KMS-11 (cell line): ENCODE results near the gene SLC22A7.

Experiments
- H2AFZ ChIP-seq: fragments of 200-600 bp; sonication (generic); 2 replicates; pipeline ENCODE4 v1.6.1; 2016; ENCODE audit warnings: antibody characterized with exemption, mixed run types, low read depth
- H3K27ac ChIP-seq: fragments of 200-600 bp; sonication (generic); 2 replicates; pipeline ENCODE4 v1.6.1; 2016; ENCODE audit warnings: mild to moderate bottlenecking, mixed run types
- H3K27me3 ChIP-seq: fragments of 200-600 bp; sonication (generic); 2 replicates; pipeline ENCODE4 v1.6.1; 2017; ENCODE audit warnings: mild to moderate bottlenecking, low read depth, mixed run types, moderate library complexity; ENCODE audit not compliant: insufficient read depth
- H3K36me3 ChIP-seq: fragments of 200-600 bp; sonication (generic); 2 replicates; pipeline ENCODE4 v1.6.1; 2017; ENCODE audit warnings: mild to moderate bottlenecking, mixed run types; ENCODE audit not compliant: insufficient read depth
- H3K4me1 ChIP-seq: fragments of 200-600 bp; sonication (generic); 2 replicates; pipeline ENCODE4 v1.6.1; 2016; ENCODE audit warnings: mild to moderate bottlenecking, low read depth, mixed run types; ENCODE audit not compliant: poor library complexity, severe bottlenecking
- H3K4me2 ChIP-seq: fragments of 200-600 bp; sonication (generic); 2 replicates; pipeline ENCODE4 v1.7.0; 2016; ENCODE audit warnings: mild to moderate bottlenecking, mixed run types
- H3K4me3 ChIP-seq: fragments of 200-600 bp; sonication (generic); IDR thresholded peaks from 2 replicates; pipeline ENCODE4 v1.6.1; 2017; ENCODE audit warnings: low read depth, low read length, mixed read lengths; ENCODE audit not compliant: insufficient read depth
- H3K79me2 ChIP-seq: fragments of 200-600 bp; sonication (generic); 2 replicates; pipeline ENCODE4 v1.6.1; 2016; ENCODE audit warnings: low read depth, mixed run types; ENCODE audit not compliant: insufficient read depth
- H3K9ac ChIP-seq: fragments of 200-600 bp; sonication (generic); 2 replicates; pipeline ENCODE4 v1.6.1; 2016; ENCODE audit warnings: mild to moderate bottlenecking, mixed run types
- H4K20me1 ChIP-seq: fragments of 200-600 bp; sonication (generic); 2 replicates; pipeline ENCODE4 v1.6.1; 2016; ENCODE audit warnings: mild to moderate bottlenecking, mixed run types; ENCODE audit not compliant: insufficient read depth
- TF ChIP-seq, protein P1 (sequence below): fragments of 200-600 bp; sonication (generic); conservative IDR thresholded peaks from 2 replicates; pipeline ENCODE4 v1.6.1; 2017; ENCODE audit warnings: low read depth, mild to moderate bottlenecking, antibody characterized with exemption, low read length, moderate library complexity, mixed read lengths

SLC22A7 gene

DNA sequence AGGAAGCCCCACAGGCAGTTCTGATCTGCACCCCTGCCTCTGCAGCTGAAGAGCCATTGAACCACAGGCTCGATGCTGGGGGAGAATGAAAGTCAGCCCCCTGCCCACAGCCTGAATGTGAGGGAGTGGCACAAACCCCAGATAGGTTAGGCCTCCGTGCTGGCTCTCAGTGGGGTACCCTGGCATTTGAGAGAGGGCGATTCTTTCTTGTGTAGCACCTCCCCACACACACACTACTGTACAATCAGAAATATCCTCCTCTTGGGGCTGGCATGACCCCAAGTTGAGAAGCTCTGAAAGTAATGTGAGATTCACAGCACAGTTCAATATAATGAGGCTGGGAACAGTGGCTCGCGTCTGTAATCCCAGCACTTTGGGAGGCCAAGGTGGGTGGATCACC lies 36.9 kb upstream of the SLC22A7 start:
- Histone ChIP-seq H3K4me2 (no peak overlapping the region), H2AFZ (no peak overlapping the region), H3K9ac (no peak overlapping the region), H3K36me3 (no peaks in the 10 kb centered on the region), H3K79me2 (no peaks in the 10 kb centered on the region), H3K27ac (no peak overlapping the region), H3K4me3 (no peak overlapping the region), H4K20me1 (no peaks in the 10 kb centered on the region), H3K4me1 (peaks cover 29% of the 10 kb centered on the region), H3K27me3 (no peaks in the 10 kb centered on the region)
- TF ChIP-seq, protein P1, sequence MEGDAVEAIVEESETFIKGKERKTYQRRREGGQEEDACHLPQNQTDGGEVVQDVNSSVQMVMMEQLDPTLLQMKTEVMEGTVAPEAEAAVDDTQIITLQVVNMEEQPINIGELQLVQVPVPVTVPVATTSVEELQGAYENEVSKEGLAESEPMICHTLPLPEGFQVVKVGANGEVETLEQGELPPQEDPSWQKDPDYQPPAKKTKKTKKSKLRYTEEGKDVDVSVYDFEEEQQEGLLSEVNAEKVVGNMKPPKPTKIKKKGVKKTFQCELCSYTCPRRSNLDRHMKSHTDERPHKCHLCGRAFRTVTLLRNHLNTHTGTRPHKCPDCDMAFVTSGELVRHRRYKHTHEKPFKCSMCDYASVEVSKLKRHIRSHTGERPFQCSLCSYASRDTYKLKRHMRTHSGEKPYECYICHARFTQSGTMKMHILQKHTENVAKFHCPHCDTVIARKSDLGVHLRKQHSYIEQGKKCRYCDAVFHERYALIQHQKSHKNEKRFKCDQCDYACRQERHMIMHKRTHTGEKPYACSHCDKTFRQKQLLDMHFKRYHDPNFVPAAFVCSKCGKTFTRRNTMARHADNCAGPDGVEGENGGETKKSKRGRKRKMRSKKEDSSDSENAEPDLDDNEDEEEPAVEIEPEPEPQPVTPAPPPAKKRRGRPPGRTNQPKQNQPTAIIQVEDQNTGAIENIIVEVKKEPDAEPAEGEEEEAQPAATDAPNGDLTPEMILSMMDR = no peak

- Histone ChIP-seq H3K36me3 (no peaks in the 10 kb centered on the region), H3K4me2 (no peak overlapping the region), H4K20me1 (no peaks in the 10 kb centered on the region), H3K4me1 (peaks cover 21% of the 10 kb centered on the region), H3K27ac (no peak overlapping the region), H3K9ac (no peak overlapping the region), H2AFZ (no peak overlapping the region), H3K4me3 (no peak overlapping the region), H3K27me3 (no peaks in the 10 kb centered on the region), H3K79me2 (no peaks in the 10 kb centered on the region)
- TF ChIP-seq, protein P1 = no peak
Observed at GRCh38 chr6:43262000-43262779, 35.9 kb upstream of the SLC22A7 start.

DNA sequence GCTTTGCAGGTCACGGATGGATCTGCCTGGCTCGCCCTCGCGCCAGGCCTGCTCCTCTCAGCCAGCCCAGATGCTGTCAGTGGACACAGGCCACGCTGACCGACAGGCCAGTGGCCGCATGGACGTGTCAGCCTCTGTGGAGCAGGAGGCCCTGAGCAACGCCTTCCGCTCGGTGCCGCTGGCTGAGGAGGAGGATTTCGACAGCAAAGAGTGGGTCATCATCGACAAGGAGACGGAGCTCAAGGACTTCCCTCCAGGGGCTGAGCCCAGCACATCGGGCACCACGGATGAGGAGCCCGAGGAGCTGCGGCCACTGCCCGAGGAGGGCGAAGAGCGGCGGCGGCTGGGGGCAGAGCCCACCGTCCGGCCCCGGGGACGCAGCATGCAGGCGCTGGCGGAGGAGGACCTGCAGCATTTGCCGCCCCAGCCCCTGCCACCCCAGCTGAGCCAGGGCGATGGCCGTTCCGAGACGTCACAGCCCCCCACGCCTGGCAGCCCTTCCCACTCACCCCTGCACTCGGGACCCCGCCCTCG lies 35.2 kb upstream of the SLC22A7 start:
- H3K9ac ChIP-seq = no peak overlapping the region
- no peak overlapping the region for H3K4me3 ChIP-seq

GRCh38 chr6:43263314-43264178 lies 34.5 kb upstream of the SLC22A7 start:
- peak overlapping the region; percentile 59 for H2AFZ ChIP-seq
- H3K4me2 ChIP-seq = no peak overlapping the region
- TF ChIP-seq, protein P1 = peak; percentile 85

More for the DNA sequence above, 35.2 kb upstream of the SLC22A7 start:
- Histone ChIP-seq H3K79me2 (no peaks in the 10 kb centered on the region), H3K4me1 (peaks cover 14% of the 10 kb centered on the region), H2AFZ (peak overlapping the region; percentile 59), H4K20me1 (no peaks in the 10 kb centered on the region), H3K27me3 (no peaks in the 10 kb centered on the region), H3K36me3 (no peaks in the 10 kb centered on the region), H3K4me2 (no peak overlapping the region), H3K27ac (no peak overlapping the region)
- TF ChIP-seq, protein P1 = no peak

More at GRCh38 chr6:43263314-43264178, 34.5 kb upstream of the SLC22A7 start:
- Histone ChIP-seq H3K4me1 (peaks cover 7% of the 10 kb centered on the region), H3K36me3 (no peaks in the 10 kb centered on the region), H3K79me2 (no peaks in the 10 kb centered on the region), H3K27ac (no peak overlapping the region), H3K27me3 (no peaks in the 10 kb centered on the region), H4K20me1 (no peaks in the 10 kb centered on the region), H3K9ac (no peak overlapping the region), H3K4me3 (no peak overlapping the region)
